Measurements from ENCODE around the gene PGAP1. TPM values are rescaled to one million over a fixed set of nuclear protein-coding genes. Genes with fewer than 3 reads are reported as not detected.

The PGAP1 gene
- total RNA-seq, 4 donors from 2014 or later, result 19.4 to 76.3 (median 23.7) TPM

DNA sequence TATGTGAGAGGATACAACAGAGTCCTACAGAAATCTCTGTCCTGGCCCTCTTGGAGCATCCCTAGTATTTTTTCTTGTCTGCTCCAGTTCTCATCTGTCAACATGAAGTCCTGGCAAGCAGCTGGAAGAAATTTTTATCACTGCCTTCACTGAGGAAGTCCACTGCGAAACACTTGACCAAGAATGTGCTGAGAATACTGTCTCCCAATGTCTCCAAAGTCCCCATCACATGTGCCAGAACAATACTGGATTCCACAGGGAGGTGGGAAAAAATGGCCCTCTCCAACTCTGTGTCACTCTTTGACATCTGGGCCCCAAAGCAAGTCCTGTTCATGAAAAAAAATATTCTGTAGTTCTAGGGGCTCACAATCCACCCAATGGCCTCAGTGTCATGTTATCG lies 32.8 kb upstream of the PGAP1 start:
- no peak for TF ChIP-seq POLR2A (IDR thresholded peaks at IDR 0.05)
- TF ChIP-seq, protein P1, sequence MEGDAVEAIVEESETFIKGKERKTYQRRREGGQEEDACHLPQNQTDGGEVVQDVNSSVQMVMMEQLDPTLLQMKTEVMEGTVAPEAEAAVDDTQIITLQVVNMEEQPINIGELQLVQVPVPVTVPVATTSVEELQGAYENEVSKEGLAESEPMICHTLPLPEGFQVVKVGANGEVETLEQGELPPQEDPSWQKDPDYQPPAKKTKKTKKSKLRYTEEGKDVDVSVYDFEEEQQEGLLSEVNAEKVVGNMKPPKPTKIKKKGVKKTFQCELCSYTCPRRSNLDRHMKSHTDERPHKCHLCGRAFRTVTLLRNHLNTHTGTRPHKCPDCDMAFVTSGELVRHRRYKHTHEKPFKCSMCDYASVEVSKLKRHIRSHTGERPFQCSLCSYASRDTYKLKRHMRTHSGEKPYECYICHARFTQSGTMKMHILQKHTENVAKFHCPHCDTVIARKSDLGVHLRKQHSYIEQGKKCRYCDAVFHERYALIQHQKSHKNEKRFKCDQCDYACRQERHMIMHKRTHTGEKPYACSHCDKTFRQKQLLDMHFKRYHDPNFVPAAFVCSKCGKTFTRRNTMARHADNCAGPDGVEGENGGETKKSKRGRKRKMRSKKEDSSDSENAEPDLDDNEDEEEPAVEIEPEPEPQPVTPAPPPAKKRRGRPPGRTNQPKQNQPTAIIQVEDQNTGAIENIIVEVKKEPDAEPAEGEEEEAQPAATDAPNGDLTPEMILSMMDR (IDR thresholded peaks at IDR 0.05), result no peak
- intact Hi-C loops (cut with DNase I; ENCODE audit: low total_unique reads), result no loop called here
- no peaks in the 10 kb centered on the region for H3K4me1 ChIP-seq
- no peaks in the 10 kb centered on the region for H3K36me3 ChIP-seq
- DNase-seq, result no peak
- no peaks in the 10 kb centered on the region for H3K9me3 ChIP-seq
- no peak overlapping the region for H3K4me3 ChIP-seq
- no peak overlapping the region for H3K27ac ChIP-seq
- no peaks in the 10 kb centered on the region for H3K27me3 ChIP-seq

DNA sequence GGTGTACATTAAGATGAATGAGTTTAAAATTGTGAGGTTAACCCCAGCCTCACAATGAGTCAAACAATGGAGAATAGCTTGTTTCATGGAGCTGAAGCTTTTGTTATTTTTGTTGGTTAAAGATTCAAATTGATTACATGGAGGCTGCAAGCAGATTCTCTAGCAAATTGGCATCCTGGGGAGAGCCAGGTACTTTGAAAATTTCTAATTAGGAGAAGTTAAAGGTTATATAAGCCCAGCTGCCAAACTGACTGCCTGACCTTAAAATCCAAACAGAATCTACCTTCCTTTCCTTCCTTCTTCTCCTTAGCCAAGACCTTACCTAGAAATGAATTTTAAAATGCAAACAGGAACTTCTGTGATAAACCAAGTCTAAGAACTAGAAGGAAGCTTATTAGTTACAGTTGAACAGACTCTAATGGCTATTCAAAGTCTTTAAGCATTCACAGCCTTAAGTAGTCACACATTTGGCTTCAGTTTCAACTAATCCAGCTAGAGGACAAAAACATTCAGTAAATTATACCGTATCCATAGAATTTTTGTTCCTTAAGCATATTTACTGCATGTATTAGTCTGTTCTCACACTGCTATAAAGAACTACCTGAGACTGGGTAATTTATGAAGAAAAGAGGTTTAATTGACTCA lies 31.5 kb upstream of the PGAP1 start:
- no peak for TF ChIP-seq POLR2A (IDR thresholded peaks at IDR 0.05)
- TF ChIP-seq, protein P1 (IDR thresholded peaks at IDR 0.05), result no peak
- DNase-seq, result no peak
- H3K36me3 ChIP-seq, result no peaks in the 10 kb centered on the region
- no peak overlapping the region for H3K27ac ChIP-seq
- intact Hi-C loops (cut with DNase I; ENCODE audit: low total_unique reads), result no loop called here
- no peaks in the 10 kb centered on the region for H3K4me1 ChIP-seq
- H3K27me3 ChIP-seq, result no peaks in the 10 kb centered on the region
- no peaks in the 10 kb centered on the region for H3K9me3 ChIP-seq
- H3K4me3 ChIP-seq, result no peak overlapping the region

DNA sequence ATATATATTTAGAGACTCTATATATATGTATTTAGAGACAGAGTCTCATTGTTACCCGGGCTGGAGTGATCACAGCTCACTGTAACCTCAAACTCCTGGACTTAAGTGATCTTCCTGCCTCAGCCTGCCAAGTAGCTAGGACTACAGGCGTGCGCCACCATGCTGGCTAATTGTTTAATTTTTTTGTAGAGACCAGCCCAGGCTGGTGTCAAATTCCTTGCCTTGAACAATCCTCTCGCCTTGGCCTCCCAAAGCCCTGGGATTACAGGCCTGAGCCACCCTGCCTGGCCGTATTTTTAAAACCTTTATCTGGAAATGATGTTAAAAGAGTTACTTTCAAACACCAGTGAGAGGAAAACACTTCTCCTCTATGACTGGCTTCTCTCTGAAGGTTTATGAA lies 30.9 kb upstream of the PGAP1 start:
- intact Hi-C loops (cut with DNase I; ENCODE audit: low total_unique reads), result no loop called here
- Histone ChIP-seq H3K36me3 (no peaks in the 10 kb centered on the region), H3K4me1 (no peaks in the 10 kb centered on the region), H3K27me3 (no peaks in the 10 kb centered on the region), H3K4me3 (no peak overlapping the region), H3K27ac (no peak overlapping the region), H3K9me3 (no peaks in the 10 kb centered on the region)
- no peak for DNase-seq
- TF ChIP-seq, protein P1 (IDR thresholded peaks at IDR 0.05), result no peak
- TF ChIP-seq POLR2A (IDR thresholded peaks at IDR 0.05), result no peak

DNA sequence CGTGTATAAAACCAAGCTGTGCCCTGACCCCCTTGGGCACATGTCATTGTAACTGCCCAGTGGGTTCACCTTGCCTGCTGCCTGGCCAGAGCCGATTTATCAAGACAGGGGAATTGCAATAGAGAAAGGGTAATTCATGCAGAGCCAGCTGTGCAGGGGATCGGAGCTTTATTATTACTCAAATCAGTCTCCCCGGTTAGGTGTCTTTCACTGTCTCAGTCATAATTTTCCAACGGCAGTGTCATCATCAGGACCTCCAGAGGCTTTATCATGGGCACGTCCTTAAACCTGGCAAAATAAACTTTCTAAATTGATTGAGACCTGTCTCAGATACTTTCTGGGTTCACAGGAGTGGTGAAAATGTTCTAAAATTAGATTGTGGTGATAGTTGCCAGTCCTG lies 29.6 kb upstream of the PGAP1 start:
- no peak overlapping the region for H3K27ac ChIP-seq
- intact Hi-C loops (cut with DNase I; ENCODE audit: low total_unique reads), result no loop called here
- H3K4me1 ChIP-seq, result no peaks in the 10 kb centered on the region
- no peaks in the 10 kb centered on the region for H3K36me3 ChIP-seq
- no peak overlapping the region for H3K4me3 ChIP-seq
- TF ChIP-seq, protein P1 (IDR thresholded peaks at IDR 0.05), result no peak
- no peak for TF ChIP-seq POLR2A (IDR thresholded peaks at IDR 0.05)
- DNase-seq, result no peak
- no peaks in the 10 kb centered on the region for H3K27me3 ChIP-seq
- no peaks in the 10 kb centered on the region for H3K9me3 ChIP-seq

DNA sequence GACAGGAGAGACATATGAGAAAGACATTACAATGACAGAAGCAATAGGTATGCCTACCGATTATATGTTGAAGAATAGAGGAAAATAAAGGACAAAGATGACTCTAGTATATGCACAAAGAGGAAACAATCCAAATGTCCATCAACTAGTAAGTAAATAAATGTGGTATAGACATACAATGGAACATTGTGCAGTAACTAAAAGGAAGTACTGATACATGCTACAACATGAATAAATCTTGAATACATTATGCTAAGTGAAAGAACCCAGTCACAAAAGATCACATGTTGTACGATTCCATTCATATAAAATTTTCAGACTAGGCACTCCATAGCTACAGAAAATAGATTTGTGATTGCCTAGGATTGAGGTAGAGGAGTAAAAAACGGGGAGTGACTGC lies 28.5 kb upstream of the PGAP1 start:
- H3K9me3 ChIP-seq, result no peaks in the 10 kb centered on the region
- H3K27me3 ChIP-seq, result no peaks in the 10 kb centered on the region
- no peaks in the 10 kb centered on the region for H3K36me3 ChIP-seq
- no peaks in the 10 kb centered on the region for H3K4me1 ChIP-seq
- no peak for DNase-seq
- H3K4me3 ChIP-seq, result no peak overlapping the region
- TF ChIP-seq POLR2A (IDR thresholded peaks at IDR 0.05), result no peak
- TF ChIP-seq, protein P1 (IDR thresholded peaks at IDR 0.05), result no peak
- intact Hi-C loops (cut with DNase I; ENCODE audit: low total_unique reads), result no loop called here
- no peak overlapping the region for H3K27ac ChIP-seq

All from uterus (tissue), 4 donors.